Inferior parietal cortex (tissue), 1 donor: ENCODE data around the gene BHLHA15.
"Not testable (repeated sequence)": the region's sequence is repeated elsewhere in the genome, so short reads cannot be mapped to it uniquely, and the experiment has no call there.

Experiments used
- DNase-seq: peaks from one replicate; pipeline ENCODE4 v3.0.0-alpha.2; 2016; ENCODE audit errors: extremely low spot score

BHLHA15 gene

DNA sequence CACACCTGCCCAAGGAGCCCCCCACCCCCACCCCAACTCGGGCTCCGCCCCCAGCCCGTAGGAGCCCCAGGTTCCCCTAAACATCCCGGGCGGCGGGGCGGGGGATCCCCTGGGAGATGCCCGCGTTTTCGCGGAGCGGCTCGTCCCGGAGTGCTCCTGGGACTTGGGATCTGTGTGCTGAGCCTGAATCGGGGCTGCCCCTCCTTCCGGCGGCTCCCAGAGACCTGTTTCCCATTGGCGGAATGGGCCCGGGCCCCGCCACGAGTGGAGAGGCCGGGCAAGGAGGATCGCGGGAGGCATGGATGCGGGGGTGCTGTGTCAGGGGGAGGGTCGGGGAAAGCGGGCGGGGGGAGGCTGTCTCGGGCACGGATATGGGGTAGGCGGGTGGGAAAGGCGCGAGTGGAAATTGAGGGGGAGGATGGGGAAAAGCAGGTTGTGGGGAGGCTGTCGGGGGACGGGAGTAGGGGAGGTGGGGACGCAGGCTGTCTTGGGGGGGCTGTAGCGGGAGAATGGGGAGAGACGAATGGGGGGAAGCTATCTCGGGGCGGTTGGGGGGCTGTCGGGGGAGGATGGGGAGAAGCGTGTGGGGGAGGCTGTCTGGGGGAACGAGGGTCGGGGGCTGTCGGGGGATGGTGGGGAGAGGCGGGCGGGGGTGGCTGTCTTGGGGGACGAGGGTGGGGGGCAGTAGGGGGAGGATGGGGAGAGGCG is 572 bp upstream of the BHLHA15 start:
- DNase-seq = no peak

DNA sequence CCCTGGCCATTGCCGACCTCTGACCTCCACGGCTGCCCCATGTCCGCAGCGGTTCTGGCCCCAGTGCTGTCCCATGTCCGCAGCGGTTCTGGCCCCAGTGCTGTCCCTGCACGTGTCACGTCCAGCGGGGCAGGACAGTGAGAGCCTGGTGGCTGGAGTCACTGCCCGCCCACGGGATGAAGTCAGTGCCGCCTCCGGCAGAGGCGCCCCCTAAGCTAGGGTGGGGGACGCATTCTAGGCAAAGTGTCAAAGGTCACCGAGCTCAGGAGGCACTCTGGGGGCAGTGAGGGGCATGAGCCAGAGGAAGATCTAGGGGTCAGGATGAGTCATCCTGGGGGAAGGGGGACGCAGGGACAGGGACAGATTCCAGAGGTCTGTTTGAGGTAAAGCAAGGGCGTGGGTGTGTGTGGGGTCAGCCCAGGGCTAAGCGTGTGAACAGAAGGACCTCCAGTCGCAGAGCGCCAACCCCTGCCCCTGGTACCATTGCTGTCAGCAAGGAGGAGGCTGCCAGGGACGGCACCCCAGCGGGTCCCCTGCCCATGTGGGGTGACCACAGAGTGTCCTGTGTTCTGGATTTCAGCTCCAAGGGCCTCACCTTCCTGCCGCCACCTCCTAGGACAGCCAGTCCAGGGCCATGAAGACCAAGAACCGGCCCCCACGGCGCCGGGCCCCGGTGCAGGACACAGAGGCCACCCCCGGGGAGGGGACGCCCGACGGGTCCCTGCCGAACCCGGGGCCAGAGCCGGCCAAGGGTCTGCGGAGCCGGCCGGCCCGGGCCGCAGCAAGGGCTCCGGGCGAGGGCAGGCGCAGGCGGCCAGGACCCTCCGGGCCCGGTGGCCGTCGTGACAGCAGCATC is 665 bp downstream of the BHLHA15 start:
- DNase-seq = no peak

DNA sequence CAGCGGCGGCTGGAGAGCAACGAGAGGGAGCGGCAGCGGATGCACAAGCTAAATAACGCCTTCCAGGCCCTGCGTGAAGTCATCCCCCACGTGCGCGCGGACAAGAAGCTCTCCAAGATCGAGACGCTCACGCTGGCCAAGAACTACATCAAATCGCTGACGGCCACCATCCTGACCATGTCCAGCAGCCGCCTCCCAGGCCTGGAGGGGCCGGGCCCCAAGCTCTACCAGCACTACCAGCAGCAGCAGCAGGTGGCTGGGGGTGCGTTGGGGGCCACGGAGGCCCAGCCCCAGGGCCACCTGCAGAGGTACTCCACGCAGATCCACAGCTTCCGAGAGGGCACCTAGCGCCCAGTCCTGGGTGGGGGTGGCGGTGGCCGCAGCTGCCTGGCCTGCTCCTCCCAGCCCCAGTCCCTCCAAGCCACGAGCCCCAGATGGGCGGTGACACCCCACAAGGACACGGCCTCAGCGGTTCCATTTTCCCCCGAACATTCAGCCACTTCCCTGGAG is 1.3 kb downstream of the BHLHA15 start:
- DNase-seq = no peak

DNA sequence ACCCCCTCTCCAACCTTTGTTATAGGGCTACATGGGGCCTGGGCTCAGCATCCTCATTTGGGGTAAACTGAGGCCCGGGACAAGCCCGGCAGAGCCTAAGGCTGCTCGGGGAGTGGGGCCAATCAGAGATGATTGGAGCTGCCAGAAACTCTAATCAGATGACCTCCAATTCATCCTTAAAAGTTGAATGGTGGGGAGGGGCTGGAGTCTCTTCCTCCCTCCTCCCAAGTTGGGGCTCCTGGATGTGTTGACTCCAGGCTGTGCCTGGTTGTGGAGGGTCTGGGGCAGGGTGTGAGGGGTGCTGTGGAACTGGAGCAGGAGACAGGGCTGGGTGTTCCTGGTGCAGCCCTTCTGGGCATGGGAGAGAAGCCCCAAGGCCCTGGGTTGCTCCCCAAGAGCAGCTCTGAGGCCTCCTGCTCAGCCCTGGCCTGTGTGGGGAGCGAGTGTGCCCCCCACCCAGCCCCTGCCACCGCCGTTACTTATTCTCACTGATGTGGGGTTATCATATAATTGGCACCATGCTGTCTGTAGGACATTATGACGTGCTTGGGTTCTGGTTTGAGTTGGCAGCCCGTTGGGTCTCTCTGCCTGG is 2.2 kb downstream of the BHLHA15 start:
- no peak for DNase-seq

DNA sequence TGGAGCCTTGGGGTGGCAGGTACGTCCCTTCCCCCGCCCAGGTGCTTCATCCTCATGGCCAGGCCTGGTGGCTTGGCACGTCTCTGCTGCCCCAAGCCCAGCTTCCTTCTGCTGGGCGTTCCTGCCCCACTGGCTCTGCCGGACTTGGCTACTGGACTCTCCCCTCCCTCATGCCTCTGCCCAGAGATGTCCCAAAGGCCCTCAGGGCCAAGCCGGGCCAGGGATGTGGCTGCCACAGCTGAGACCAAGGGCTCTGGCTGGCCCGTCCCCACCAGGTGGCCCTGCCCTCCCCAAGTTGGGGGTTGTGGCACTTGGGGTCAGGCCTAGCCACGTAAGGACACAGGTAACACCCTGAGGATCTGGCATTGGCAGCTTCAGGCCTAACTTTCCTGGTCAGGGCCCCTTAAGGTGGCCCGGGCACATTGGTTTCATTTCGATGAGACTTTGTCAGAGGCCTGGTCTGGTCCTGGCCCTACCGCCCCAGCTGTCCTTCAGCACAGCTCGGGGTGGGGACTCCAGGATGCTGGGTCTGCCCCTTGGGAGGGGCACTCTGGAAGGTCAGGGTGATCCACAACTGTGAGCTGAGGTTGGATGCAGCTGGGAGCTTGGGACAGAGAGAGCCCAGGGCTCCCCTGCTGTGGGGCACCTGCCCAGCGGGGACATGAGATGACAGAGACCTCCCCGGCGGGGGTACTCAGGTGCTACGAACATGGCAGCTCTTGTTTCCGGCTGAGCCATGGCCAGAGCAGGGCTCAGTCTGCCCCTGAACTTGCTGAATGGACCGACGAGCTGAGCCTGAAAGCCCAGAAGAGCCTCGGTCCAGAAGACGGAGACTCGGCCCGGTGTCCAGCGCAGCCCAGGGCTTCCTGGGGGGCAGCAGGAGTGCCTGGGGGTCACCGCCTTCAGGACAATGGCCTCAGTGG is 2.9 kb downstream of the BHLHA15 start:
- no peak for DNase-seq

DNA sequence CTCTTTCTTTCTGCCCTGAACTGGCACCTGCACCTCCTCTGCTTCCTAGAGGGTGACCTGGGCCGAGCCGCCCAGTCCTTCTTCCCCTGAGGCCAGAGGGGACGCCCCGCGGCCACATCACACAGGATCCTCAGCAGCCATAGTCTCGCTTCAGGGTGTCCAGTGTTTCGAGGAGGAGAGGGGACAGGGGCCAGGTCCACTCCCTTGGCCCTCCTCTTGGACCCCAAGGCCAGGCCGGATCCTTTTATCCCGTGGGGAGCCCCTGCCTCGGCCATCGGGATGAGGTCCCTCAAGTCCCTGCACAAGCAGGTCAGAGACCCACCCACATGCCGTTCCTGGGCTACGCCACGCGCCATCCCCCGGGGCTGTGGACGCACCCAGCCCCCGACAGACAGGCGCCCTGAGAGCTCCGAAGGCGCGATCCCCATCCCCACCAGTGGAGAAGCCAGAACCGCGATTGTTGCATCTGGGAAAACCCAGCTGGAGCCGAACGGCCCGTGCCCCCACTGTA is 3.6 kb downstream of the BHLHA15 start:
- DNase-seq = no peak

DNA sequence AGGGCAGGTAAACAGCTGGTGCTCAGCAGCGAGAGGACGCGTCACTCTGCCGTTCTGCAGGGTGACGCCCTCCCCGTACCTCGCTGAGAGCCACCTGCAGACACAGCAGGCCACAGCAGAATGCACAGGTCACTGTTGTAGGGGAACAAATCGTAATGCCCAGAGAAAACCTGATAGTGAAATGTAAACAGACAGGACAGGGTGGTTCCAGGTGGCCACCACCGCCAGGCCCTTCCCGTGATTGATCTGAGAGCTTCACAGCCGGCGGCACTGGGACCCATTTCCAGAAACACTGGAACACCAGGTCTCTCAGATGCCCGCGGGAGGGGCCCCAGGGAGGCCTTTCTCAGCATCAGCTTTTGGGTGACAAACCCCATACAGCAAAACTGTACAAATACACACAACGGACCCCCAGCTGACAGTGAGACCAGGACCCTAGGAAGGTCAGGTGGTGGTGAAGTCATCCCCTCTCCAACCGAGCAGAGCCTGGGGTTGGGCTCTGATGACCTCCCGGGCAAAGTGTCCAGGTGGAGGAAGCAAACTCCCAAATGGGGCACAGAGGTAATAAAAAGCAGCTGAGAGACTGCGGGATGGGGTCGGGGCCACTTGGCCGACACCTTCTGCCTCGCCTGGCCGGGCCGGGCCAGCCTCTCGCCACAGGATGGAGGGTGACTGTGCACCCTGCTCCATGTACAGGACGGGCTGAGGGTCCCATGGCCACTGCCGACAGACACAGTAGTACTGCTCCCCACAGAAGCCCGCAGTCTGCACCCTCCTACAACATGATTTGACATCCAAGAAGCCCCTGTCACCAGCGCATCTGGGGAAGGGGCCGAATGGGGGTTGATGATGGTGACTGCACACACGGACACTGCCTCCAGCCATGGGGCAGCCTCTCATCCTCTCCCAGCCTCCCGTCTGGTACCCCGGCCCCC is 4.6 kb downstream of the BHLHA15 start:
- no peak for DNase-seq

DNA sequence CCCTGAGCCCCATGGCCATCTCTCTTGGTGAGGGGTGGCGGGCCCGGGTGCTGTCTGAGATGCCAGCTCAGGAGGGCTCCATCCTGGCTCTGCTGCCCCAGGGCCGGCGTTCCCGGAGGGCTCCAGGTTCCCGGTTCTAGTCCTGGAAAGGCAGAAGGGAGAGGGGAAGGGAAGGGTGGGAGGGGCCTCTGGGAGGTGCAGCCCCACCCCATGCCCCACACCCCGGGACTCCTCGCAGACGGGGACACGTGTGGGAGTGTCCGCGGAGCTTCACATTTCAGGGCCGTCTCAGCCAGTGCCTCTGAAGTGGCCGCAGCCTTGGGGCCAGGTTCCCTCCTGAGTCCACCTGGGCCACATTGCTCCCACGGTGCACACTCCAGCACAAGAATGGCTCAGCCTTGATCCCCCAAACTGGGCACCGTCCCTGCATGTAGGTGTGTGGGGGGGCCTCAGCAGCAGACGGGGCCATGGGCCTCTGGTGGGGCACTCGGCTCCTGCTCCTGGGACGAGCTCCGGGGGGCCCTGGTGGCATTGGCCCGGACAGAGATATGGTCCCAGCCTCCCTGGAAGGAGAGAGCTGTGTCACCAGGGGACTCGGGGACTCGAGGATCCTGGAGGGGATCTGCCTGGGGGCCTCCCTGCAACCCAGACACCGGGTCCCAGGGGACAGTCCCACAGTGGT is 5.8 kb downstream of the BHLHA15 start:
- DNase-seq = no peak

DNA sequence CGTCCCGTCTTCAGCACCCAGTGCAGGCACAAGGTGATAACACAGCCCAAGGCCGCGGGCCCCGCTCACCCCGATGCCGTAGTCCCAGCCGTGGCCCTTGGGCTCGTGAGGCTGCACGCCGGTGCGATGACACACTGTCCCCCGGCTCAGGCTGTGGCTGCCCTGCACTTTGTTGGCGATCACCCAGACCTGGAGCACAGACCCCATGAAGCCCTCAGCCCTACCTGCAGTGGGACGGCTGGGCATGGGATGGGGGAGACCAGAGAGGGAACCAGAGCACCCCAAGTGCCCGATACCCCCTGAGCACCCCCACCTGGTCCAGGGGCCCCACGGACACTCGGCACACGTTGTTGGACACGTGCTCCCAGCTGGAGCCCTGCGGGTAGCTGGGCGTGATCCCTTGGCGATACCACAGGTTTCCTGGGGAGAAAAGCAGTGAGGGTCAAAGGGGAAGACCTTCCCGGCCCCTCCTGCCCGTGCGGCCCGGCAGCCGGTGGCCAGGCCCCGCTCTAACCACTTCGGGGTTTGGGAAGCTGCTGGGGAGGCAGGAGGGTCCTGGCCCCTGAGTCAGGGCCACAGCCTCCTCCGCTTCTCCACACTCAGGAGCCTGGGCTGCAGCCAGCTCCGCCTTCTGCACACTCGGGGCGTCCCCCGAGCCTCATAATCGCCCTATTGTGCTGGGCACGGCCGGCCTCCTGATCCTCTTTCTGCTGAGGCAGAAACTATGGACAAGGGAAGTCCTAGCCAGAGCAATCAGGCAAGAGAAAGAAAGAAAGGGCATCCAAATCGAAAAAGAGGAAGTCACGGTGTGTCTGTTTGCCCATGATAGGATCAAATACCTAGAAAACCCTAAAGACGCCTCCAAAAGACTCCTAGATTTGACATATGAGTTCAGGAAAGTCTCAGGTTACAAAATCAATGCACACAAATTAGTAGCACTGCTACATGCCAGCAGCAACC is 6.7 kb downstream of the BHLHA15 start:
- peak; percentile 72 for DNase-seq

DNA sequence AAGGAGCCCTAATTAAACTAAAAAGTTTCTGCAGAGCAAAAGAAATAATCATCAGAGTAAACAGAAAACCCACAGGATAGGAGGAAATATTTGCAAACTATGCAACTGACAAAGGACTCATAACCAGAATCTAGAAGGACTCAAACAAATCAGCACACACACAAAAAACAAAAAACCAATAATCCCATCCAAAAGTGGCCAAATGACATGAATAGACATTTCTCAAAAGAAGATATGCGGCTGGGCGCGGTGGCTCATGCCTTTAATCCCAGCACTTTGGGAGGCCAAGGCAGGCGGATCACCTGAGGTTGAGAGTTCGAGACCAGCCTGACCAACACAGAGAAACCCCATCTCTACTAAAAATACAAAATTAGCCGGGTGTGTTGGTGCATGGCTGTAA is 8.1 kb downstream of the BHLHA15 start:
- not testable (repeated sequence) for DNase-seq

DNA sequence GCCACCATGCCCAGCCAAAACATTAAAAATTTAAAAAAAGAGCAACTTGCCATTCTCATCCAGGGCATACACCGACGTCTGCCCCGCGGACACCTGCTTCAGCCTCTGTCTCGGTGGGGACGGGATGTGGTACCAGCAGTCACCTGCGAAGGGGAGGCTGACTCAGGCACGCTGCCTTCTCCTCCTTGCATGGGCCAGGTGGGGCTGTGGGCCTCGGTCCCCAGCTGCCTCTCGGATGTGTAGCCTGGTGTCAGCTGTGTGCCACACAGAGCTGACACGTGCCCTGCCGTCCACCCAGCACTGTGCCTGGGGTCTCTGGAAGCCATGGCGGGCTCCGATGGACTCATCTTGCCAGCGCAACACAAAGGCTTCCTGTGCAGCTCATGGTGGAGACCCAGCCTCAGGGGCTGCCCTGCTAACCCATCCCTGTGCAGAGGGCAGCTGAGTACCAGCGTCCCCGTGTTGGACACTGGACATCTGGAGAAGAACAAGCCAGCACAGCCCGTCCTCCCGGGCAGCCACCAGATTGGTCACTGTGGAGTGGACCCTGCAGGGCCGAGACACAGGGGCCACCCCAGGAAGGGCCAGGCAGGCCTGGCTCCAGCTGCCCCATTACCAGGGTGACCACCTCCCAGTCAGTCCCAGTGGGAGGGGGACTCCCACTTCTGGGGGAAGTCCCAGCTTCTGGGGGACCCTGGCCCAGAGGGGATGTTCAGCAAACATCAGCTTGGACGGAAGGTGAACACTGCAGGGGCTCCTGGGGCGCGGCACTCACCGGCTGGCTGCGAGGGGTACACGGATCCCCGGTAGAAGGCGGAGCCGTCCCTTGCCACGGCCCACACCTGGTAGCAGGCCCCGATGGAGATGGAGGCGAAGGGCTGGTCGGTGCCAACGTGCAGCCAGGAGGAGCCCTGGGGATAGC is 10.6 kb downstream of the BHLHA15 start:
- no peak for DNase-seq

DNA sequence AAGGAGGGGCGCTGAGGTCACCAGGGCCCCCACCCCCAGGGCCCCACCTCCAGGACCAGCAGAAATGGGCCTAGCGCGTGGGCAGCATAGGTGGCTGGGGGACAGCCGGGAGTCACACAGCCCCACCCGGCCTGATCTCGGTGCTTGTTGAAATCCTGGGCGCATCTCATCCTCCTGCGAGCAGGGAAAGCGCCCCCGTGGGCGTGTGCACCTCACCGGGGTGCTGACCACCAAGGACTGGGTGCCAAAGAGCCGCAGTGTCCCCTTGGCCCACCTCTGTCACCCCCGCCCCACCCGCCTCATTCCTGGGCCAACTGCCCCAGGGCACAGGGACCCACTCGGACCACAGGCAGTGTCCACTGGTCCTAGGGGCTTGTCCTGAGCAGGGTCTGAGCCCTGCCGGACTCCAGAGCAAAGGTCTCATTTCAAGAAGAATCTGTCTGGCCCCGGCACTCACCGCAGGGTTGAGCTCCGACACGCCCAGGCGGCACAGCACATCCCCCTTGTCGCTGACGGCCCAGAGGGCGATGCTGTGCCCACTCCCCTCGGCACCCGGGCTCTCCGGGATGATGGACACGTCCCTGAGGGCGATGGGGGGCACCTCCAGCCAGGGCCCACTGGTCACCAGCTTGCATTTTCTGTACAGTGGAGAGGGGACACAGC is 11.4 kb downstream of the BHLHA15 start:
- no peak for DNase-seq

DNA sequence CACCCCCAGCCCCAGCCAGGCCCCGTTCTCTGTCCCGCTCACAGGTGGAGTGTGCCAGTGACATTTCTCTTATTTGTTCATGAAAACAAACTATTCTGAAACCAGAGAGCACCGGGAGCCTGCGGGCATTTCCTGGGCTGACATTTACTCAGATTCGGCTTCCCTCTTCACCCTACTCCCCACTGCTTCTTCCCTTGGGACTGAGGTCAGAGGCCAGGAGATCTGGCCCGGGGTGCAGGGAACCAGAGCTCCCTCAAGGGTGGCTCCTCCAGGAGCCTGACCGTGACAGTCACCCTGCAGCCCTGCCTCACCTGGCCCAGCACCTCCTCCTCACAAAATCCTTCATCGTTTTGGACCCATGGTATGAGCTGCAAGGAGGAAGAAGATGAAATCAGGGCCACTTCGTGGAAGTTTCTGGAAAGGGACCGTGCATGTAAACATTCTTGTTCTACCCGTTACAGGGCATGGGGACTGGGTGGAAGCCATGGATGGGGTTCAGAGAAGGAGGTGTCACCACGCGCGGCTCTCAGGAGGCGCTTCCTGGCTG is 12.2 kb downstream of the BHLHA15 start:
- no peak for DNase-seq

DNA sequence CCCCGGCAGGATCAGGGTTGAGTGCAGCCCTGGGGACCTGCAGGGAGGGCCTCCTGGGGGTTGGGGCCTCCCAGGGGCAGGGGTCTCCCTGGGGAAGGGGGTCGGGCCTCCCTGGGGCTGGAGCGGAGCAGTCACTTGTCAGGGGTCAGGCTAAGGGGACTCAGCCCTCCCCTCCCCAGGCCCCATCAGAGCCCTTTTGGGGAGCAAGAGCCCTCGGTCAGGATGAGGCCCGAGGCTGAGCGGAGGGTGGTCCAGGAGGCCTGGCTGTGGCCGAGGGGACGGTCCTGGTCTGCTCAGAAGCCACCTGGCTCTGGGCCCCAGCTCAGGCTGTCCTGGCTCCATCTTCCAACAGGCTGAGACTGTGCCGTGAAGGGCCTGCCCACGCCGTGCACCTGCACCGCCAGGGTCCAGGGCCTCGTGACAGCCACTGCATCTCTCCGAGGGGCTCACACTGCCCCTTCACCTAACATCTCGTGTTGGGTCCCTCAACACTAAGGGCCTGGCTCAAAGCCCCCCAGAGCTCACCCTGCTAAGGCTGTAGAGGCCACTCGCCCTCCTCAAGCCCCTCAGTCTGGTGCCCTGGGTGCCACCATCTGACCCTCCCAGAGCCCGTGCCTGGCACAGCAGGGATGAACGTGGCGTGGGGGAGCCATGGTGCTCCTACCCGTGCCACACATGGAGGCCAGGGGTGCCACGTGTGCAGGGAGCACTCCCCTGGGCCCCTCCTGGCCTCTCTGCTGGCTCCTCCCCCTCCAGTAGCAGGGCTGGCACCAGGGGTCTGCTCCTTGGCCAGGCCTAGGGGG is 12.9 kb downstream of the BHLHA15 start:
- DNase-seq = no peak

DNA sequence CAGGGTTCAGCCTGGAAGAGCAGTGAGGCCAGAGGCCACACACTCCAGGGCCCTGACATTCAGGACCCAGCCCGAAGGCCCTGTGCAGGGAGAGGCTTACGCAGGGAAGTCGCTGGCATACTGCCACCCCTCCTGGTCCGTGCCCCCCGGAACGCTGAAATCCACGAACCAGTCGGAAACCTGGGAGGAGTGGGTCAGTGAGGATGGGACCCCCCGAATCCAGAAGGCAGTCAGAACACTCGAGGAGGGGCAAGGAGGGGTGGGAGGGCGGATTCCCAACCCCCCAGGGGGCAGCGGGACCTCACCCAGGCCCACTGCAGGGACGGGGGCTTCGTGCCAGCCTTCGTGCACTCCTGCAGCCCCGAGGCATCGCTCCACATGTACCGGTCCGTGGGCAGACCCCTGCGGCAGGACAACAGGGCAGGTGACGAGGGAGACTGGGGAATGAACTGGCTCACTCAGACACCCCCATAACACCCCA is 13.5 kb downstream of the BHLHA15 start:
- no peak for DNase-seq
